ENCODE measurements around the gene MYRFL. TPM values are rescaled to one million over a fixed set of nuclear protein-coding genes. Genes with fewer than 3 reads are reported as not detected.
A peak's percentile ranks its signal among the peaks of the same experiment; 100 is the strongest.
"Not testable (repeated sequence)": the region's sequence is repeated elsewhere in the genome, so short reads cannot be mapped to it uniquely, and the experiment has no call there.

The MYRFL gene
- total RNA-seq: 0.11 TPM
- long read RNA-seq: 0 reads

DNA sequence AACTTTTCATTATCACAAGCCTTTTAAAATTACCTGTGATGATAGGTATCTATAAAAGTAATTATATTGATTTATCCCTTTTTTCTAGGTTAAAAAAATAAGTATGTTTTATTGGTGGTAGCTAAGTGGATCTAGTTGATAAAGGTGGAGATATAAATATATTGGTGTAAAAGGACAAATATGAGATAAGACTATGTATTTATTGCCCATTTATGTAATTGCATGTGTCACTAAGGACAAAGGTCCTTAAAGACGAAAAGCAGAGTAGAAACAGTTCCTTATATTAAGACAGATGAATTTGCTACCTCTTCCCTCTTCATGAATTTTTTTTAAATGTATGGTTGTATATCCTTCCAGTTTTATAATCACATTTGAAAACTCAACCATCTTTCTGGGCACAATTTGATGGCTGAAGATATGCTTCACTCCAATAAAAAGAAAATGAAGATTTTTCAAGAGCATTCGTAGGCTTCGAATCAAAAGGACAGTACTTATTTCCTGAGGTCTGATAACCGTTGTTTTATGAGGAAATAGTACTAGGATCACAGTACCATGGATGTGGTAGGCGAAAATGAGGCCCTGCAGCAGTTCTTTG is at the start of gene MYRFL:
TSS of gene MYRFL (plus strand) at position 262 of the 595 bp plus-strand sequence. CDS start at position 553, 291 bp downstream.
- DNase-seq: no peak
- ATAC-seq (ENCODE audit: poor library complexity): no peak
- intact Hi-C loops (cut with DNase I): no loop called here

GRCh38 chr12:69779928-69780327 is 45.1 kb upstream of the MYRFL start:
- no peak for ATAC-seq (ENCODE audit: poor library complexity)
- no peak for DNase-seq
- intact Hi-C loops (cut with DNase I): no loop called here

DNA sequence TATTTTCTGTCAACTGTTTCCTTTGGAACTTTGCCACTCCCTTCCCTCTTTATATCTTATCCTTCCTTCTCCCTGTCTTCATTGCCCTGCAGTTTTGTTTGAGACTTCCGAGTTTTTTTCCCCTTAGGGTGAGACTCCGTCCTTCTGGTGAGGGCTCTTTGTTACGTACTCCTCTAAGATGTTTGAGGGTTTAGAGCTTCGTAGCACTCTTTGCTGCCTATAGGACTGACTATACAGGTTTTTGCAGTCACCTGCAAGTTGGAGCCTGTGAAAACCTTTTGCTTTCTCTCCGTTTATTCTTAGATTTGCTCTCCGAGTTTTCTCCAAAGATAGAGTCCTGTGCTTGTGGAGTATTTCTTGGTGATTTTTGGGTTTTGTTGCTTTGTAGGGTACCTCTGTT is 41.7 kb upstream of the MYRFL start:
- DNase-seq (no peak), ATAC-seq (ENCODE audit: poor library complexity) (no peak)
- intact Hi-C loops (cut with DNase I): no loop called here

DNA sequence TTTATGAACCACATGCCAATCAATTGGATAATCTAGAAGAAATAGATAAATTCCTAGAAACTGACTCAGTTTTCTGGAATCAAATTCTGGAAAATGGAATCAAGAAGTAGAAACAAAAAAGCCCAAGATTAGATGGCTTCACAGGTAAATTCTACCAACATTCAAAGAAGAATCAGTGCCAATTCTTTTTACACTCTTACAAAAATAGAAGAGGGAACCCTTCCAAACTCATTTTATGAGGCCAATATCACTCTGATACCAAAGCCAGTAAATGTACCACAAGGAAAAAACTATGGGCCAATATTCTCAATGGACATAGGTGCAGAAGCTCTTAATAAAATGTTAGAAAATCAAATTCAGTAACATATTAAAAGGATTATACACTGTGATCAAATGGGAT is 35.7 kb upstream of the MYRFL start:
- no peak for ATAC-seq (ENCODE audit: poor library complexity)
- DNase-seq: no peak
- intact Hi-C loops (cut with DNase I): no loop called here

GRCh38 chr12:69792533-69792932 is 32.5 kb upstream of the MYRFL start:
- intact Hi-C loops (cut with DNase I): no loop called here
- ATAC-seq (ENCODE audit: poor library complexity): no peak
- no peak for DNase-seq

DNA sequence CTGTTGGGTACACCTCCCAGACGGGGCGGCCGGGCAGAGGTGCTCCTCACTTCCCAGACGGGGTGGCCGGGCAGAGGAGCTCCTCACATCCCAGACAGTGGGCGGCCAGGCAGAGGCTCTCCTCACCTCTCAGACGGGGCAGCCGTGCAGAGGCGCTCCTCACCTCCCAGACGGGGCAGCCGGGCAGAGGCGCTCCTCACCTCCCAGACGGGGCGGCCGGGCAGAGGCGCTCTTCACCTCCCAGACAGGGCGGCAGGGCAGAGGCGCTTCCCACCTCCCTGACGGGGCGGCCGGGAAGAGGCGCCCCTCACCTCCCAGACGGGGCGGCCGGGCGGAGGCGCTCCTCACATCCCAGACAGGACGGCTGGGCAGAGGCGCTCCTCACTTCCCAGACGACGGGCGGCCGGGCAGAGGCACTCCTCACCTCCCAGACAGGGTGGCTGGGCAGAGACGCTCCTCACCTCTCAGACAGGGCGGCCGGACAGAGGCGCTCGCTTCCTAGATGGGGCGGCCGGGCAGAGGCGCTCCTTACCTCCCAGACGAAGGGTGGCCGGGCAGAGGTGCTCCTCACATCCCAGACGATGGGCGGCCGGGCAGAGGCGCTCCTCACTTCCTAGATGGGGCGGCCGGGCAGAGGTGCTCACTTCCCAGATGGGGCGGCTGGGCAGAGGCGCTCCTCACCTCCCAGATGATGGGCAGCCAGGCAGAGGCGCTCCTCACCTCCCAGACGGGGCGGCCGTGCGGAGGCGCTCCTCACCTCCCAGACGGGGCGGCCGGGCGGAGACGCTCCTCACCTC is 17.7 kb upstream of the MYRFL start:
- DNase-seq; ATAC-seq (ENCODE audit: poor library complexity); intact Hi-C loops (cut with DNase I): not testable (repeated sequence)

DNA sequence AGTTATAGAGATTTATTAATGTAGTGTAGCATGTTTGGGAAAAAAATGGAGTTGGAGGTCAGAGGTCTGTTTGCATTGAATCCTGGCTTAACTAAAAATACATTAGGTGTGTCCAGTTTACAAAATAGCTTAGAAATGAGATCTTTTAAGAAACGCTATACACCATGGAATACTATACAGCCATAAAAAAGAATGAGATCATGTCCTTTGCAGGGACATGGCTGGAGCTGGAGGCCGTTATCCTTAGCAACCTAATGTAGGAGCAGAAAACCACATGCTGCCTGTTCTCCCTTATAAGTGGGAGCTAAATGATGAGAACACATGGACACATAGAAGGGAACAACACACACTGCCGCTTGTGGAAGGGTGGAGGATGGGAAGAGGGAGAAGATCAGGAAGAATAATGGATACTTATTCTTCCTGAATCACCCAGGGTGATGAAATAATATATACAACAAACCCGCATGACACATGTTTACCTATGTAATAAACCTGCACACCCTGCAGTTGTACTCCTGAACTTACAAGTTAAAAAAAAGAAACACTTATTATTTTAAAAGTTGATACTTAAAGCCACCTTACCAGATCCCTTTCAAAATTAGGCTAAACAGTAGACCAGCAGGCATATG is 14.0 kb upstream of the MYRFL start:
- DNase-seq (no peak), ATAC-seq (ENCODE audit: poor library complexity) (no peak)
- intact Hi-C loops (cut with DNase I): no loop called here

GRCh38 chr12:69816082-69816481 is 8.9 kb upstream of the MYRFL start:
- intact Hi-C loops (cut with DNase I): no loop called here
- ATAC-seq (ENCODE audit: poor library complexity) (no peak), DNase-seq (no peak)

DNA sequence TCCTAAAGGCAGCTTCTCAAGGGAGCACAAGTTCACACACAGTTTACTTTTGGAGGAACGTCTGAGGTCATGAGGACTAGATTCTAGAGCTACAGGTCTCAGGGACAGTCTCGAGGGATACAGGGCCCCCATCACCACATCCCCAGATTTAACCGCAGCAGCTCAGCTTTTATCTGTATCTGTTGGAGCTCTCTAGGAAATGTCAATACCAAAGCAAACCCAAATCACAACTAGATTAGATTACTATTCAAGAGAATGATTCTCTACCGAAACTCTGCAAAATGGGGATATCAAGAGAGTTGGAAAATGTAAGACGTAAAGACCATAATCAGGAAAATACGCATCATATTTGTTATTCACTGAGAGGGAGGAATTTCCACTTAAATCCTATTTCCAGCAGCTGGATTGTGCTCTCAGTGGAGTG is 4.0 kb upstream of the MYRFL start:
- ATAC-seq (ENCODE audit: poor library complexity) (no peak), DNase-seq (no peak)
- intact Hi-C loops (cut with DNase I): no loop called here

- ATAC-seq (ENCODE audit: poor library complexity): peak; percentile 36
- DNase-seq: no peak
- intact Hi-C loops (cut with DNase I): no loop called here
Observed at GRCh38 chr12:69821456-69822159, 3.4 kb upstream of the MYRFL start.

DNA sequence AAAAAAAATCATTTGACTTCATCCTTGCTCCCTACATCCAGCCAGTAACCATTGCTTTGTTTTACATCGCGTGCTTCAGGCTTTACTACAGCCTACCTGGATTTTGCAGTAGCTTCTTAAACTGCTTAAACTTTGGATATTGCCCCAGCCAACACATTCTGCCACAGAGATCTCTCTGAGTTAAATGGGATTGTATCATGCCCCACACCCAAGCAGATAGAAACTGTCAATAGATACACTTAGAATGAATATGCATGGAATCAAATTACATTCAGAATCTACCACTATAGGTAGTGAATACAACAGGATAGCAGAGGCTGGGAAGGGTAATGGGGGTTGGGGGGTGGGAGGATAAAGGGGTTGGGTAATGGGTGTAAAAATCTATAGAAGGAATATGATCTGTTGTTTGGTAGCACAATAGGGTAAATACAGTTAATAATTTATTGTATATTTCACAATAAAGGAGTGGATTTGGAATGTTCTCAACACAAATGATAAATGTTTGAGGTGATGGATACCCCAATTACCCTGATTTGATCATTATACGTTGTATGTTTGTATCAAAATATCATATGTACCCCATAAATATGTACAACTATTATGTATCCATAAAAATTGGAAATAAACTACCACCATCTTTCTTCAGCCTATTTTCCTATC is 2.7 kb upstream of the MYRFL start:
- intact Hi-C loops (cut with DNase I): no loop called here
- DNase-seq (no peak), ATAC-seq (ENCODE audit: poor library complexity) (no peak)

- DNase-seq (no peak), ATAC-seq (ENCODE audit: poor library complexity) (no peak)
- intact Hi-C loops (cut with DNase I): no loop called here
Observed at GRCh38 chr12:69824028-69824427, 999 bp upstream of the MYRFL start.

DNA sequence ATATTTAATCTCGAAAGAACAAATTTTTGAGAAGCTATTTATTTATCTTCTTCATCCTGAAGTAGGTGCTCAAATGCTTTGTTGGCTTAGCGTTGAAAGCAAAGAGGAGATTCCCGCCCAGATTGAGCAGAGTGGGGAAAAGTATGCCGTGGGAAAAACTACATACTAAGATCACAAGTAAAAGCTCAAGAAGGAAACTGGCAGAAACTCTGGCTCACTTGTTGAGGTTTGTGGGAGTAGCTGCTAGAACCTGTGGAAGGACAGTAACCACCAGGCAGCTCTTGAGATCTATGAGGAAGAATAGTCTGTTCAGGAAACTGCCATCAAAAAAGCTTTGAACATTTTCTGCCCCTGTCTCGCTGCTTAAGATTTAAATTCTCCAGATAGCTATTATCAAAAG is 3.9 kb downstream of the MYRFL start:
- ATAC-seq (ENCODE audit: poor library complexity) (no peak), DNase-seq (no peak)
- intact Hi-C loops (cut with DNase I): no loop called here

DNA sequence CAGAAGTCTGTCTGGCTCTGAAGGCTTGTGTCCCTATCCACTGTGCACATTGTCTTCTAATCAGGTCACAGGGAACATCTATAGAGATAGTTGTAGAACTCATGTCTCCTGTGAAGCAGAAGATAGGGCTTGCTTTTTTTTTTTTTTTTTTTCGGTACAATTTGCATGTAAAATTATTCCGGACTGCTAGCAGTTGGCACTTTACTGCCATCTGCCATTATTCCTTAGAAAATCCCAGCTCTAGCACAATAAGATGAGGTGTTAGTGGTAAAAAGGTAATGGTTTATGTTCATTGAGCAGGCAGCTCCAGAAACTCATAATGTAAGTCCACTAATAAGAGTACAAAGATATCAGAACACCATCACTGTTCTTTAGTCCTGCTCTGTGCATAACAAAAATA is 8.7 kb downstream of the MYRFL start:
- DNase-seq: no peak
- intact Hi-C loops (cut with DNase I): no loop called here
- ATAC-seq (ENCODE audit: poor library complexity): no peak

DNA sequence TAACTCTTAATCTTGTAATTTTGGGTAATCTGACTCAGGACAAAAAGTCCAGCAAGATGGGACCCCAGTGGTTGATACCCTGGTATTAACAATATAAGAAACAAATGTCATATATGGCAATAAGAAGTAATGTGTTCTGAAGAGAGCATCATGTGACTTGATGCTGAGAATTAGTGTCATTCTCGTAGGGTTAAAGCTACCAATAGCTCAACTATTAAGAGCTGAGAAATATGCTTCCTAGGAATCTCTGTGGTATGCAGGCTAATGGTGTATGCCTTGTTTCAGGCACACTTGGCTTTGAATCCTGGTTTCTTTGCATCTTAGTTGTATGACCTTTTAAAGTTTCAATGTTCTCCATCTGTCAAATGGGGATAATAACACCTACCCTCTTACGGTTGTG is 9.1 kb downstream of the MYRFL start:
- ATAC-seq (ENCODE audit: poor library complexity) (no peak), DNase-seq (no peak)
- intact Hi-C loops (cut with DNase I): no loop called here

DNA sequence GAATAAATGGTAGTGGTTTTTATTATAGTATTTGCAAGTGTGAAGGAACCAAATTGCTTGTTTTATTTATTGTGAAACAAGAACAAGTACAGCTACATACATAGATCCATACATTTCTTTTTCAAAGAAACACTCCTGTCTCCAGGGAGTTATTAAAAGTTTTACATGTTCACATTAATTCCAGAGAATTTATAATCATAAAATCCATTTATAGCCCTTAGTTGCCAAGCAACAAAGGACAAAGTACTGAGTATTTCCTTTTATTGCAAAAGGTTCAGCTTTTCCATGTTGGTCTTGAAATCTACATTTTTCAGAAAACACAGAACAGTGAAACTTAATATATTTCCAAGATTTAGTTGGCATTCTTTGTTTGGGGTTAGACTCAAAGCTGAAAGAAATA is 9.5 kb downstream of the MYRFL start:
- intact Hi-C loops (cut with DNase I): no loop called here
- DNase-seq (no peak), ATAC-seq (ENCODE audit: poor library complexity) (no peak)

DNA sequence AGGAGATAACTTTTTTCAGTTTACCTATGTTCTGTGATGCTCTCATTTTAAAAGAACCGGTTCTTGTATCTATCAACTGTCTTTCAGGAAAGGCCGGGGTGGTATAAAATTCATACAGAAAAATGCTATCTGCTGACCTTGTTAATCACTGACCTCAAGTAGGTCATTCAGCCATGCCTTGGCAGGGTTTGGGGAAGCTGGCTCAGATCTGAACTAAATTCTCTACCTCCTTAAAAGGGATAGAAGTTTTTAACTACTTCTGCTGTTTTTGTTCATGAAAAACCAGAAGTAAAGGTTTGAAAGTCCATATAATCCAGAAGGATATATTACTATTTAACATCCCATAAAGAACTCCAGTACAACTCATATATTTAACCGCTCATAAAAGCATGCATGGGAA is 10.1 kb downstream of the MYRFL start:
- intact Hi-C loops (cut with DNase I): no loop called here
- ATAC-seq (ENCODE audit: poor library complexity) (no peak), DNase-seq (no peak)

- ATAC-seq (ENCODE audit: poor library complexity) (no peak), DNase-seq (no peak)
- intact Hi-C loops (cut with DNase I): no loop called here
Observed at GRCh38 chr12:69836015-69836414, 11.0 kb downstream of the MYRFL start.

GRCh38 chr12:69837191-69837590 is 12.2 kb downstream of the MYRFL start:
- intact Hi-C loops (cut with DNase I): no loop called here
- DNase-seq: no peak
- ATAC-seq (ENCODE audit: poor library complexity): no peak
